GM18873 (cell line): ENCODE data around the gene IGF2R.

ENCODE experiments used
- ATAC-seq: cut with Tn5 transposase; IDR thresholded peaks from one replicate; pipeline ENCODE4 v1.9.1; 2021; ENCODE audit warnings: mild to moderate bottlenecking, moderate library complexity, moderate number of reproducible peaks; ENCODE audit not compliant: unreplicated experiment, low FRiP score

Gene IGF2R

DNA sequence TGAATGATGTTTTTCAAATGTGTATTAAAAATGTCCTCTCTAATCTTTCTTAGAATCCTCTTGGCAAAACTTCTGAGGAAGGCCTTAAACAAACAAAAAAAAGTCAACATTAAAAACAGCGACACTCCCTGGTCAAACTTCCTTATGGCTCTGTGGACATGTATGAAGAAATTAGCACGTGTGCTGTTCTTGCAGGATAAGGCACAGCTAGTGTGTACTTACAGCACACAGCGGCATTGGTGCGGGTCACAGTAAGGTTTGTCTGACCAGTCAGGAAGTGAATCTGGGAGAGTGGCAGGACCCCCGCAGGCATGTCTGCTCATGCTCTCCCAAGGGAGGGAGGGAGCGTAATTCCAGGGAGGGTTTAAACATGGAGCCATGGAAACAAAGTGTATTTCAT, 191.6 kb downstream of the IGF2R start:
- ATAC-seq: no peak
